H1 (cell line): Measurements from ENCODE around the gene MCCC1. TPM values are rescaled to one million over a fixed set of nuclear protein-coding genes. Genes with fewer than 3 reads are reported as not detected.

Source experiments
- SUZ12 ChIP-seq: fragments of 200-600 bp; sonication (generic); IDR thresholded peaks from 2 replicates; pipeline ENCODE4 v1.6.1; 2012; ENCODE audit warnings: mild to moderate bottlenecking, inconsistent platforms, low read length, moderate library complexity, mixed read lengths
- polyA plus RNA-seq, 7 experiments: library from polyadenylated mRNA; depleted of rRNA in 3 of 7; stranded (reverse) in 5 of 7; unstranded in 2 of 7; fragments of >200 nt in 5 of 7; fragments of 200-250 nt in 2 of 7; gene quantifications; 1 replicate in 5 of 7; 2 replicates in 1 of 7; 4 replicates in 1 of 7; pipeline versions ENCODE4 v1.2.1 to v1.2.3, GENCODE V29; 2011 to 2013; ENCODE audit warnings: missing spikeins in 2 of 7, mixed read lengths in 2 of 7
- total RNA-seq: library from RNA; stranded (reverse); fragmentation: NEBNext Ultra II Directional; extraction: Animal tissue kit (Norgen Biotek cat#: 25700); gene quantifications from 2 replicates; pipeline ENCODE4 v1.2.1, GENCODE V29; 2021
- TF ChIP-seq, protein P1 (sequence below): fragments of 300-600 bp; sonication (generic); IDR thresholded peaks from 2 replicates; pipeline ENCODE4 v1.7.1; 2012; ENCODE audit warnings: low read length, moderate library complexity, mild to moderate bottlenecking, inconsistent platforms; ENCODE audit not compliant: insufficient replicate concordance

The MCCC1 gene
- total and polyA plus RNA-seq, 2 of the 8 experiments (the other 6 are each of a cell fraction or from before 2014, with no cell fraction given), result 10.8 to 21.5 TPM

DNA sequence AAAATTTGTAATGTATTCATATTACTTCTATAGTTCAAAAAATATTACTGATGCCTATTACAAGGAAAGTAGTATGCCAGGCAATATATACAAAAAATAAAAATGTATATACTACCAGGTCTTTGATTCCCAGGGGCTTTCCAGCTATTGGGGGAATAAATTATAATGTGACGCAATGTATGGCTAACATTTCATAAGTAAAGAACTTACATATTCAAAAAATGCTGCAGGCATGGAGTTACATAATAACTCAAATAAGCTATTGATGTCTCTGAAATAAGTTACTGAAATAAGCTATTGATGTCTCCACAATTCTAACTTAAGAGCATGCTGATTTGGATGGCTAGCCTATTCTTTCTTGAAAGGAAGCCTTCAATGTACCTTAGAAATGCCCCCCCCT lies 30.2 kb downstream of the MCCC1 start (continued):
- TF ChIP-seq, protein P1, sequence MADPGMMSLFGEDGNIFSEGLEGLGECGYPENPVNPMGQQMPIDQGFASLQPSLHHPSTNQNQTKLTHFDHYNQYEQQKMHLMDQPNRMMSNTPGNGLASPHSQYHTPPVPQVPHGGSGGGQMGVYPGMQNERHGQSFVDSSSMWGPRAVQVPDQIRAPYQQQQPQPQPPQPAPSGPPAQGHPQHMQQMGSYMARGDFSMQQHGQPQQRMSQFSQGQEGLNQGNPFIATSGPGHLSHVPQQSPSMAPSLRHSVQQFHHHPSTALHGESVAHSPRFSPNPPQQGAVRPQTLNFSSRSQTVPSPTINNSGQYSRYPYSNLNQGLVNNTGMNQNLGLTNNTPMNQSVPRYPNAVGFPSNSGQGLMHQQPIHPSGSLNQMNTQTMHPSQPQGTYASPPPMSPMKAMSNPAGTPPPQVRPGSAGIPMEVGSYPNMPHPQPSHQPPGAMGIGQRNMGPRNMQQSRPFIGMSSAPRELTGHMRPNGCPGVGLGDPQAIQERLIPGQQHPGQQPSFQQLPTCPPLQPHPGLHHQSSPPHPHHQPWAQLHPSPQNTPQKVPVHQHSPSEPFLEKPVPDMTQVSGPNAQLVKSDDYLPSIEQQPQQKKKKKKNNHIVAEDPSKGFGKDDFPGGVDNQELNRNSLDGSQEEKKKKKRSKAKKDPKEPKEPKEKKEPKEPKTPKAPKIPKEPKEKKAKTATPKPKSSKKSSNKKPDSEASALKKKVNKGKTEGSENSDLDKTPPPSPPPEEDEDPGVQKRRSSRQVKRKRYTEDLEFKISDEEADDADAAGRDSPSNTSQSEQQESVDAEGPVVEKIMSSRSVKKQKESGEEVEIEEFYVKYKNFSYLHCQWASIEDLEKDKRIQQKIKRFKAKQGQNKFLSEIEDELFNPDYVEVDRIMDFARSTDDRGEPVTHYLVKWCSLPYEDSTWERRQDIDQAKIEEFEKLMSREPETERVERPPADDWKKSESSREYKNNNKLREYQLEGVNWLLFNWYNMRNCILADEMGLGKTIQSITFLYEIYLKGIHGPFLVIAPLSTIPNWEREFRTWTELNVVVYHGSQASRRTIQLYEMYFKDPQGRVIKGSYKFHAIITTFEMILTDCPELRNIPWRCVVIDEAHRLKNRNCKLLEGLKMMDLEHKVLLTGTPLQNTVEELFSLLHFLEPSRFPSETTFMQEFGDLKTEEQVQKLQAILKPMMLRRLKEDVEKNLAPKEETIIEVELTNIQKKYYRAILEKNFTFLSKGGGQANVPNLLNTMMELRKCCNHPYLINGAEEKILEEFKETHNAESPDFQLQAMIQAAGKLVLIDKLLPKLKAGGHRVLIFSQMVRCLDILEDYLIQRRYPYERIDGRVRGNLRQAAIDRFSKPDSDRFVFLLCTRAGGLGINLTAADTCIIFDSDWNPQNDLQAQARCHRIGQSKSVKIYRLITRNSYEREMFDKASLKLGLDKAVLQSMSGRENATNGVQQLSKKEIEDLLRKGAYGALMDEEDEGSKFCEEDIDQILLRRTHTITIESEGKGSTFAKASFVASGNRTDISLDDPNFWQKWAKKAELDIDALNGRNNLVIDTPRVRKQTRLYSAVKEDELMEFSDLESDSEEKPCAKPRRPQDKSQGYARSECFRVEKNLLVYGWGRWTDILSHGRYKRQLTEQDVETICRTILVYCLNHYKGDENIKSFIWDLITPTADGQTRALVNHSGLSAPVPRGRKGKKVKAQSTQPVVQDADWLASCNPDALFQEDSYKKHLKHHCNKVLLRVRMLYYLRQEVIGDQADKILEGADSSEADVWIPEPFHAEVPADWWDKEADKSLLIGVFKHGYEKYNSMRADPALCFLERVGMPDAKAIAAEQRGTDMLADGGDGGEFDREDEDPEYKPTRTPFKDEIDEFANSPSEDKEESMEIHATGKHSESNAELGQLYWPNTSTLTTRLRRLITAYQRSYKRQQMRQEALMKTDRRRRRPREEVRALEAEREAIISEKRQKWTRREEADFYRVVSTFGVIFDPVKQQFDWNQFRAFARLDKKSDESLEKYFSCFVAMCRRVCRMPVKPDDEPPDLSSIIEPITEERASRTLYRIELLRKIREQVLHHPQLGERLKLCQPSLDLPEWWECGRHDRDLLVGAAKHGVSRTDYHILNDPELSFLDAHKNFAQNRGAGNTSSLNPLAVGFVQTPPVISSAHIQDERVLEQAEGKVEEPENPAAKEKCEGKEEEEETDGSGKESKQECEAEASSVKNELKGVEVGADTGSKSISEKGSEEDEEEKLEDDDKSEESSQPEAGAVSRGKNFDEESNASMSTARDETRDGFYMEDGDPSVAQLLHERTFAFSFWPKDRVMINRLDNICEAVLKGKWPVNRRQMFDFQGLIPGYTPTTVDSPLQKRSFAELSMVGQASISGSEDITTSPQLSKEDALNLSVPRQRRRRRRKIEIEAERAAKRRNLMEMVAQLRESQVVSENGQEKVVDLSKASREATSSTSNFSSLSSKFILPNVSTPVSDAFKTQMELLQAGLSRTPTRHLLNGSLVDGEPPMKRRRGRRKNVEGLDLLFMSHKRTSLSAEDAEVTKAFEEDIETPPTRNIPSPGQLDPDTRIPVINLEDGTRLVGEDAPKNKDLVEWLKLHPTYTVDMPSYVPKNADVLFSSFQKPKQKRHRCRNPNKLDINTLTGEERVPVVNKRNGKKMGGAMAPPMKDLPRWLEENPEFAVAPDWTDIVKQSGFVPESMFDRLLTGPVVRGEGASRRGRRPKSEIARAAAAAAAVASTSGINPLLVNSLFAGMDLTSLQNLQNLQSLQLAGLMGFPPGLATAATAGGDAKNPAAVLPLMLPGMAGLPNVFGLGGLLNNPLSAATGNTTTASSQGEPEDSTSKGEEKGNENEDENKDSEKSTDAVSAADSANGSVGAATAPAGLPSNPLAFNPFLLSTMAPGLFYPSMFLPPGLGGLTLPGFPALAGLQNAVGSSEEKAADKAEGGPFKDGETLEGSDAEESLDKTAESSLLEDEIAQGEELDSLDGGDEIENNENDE, result no peak
- TF ChIP-seq SUZ12, result no peak
